ENCODE data around the gene ANO8.
A peak's percentile ranks its signal among the peaks of the same experiment; 100 is the strongest.

ANO8 gene

GRCh38 chr19:17347361-17347760 lies 12.7 kb upstream of the ANO8 start:
- DNase-seq: no peak

DNA sequence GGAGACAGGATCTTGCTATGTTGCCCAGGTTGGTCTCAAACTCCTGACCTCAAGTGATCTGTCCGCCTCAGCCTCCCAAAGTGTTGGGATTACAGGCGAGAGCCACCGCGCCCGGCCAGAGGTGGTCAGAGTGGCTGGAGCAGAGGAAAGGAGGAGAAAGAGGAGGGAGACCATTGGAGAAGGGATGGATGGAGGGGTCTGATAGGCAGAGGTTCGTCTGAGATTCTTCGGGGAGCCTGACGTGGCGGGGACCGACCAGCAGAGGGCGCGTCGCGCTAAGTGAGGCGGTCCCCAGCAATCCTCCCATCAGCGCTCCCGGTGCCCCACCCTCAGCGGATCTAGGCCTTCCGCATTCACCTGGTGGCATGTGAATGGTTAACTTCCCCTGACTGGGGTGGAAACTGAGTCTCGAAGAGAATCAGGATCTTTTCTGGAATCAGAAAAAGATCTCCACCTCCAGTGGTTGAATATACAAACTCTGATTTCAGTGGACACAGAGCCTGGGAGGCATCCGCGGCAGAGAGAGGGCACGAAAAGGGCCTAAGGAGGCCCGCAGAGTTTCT lies 11.5 kb upstream of the ANO8 start:
- DNase-seq: peak in 1 of 2 experiments; percentile 56

- no peak for DNase-seq
Observed at GRCh38 chr19:17341845-17342244, 7.2 kb upstream of the ANO8 start.

DNA sequence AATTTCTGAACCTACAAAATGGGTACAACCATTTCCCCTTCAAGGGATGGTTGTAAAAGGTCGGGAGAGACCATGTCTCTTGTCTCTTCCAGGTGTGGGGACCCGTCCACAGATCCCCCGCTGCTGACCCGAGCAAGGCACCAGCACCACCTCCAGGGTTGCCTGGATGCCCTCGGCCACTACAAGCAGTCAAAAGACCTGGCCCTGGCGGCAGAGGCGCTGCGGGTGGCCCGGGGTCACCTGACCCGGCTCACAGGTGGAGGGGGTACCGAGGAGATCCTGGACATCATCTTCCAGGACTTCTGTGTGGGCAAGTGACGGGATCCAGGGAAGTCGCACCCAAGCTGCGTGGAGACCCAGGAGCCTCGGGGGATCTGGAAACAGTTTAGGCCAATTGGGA lies 6.7 kb upstream of the ANO8 start:
- no peak for DNase-seq

DNA sequence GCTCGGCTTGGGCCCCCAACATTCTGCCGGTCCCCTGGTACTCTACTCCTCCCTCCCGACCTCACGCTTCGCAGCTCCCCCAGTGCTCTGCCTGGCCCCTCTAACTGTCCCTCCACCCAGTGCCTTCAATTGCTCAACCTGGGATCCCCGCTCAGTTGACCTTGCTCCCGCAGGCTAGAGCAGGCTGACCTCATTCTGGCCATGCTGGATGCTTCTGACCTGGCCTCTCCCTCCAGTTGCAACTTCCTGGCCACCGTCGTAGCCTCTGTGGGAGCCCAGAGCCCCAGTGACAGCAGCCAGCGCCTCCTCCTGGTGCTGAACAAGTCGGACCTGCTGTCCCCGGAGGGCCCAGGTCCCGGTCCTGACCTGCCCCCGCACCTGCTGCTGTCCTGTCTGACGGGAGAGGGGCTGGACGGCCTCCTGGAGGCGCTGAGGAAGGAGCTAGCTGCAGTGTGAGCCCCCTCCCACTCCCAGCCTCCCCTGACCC lies 6.3 kb upstream of the ANO8 start:
- no peak for DNase-seq

DNA sequence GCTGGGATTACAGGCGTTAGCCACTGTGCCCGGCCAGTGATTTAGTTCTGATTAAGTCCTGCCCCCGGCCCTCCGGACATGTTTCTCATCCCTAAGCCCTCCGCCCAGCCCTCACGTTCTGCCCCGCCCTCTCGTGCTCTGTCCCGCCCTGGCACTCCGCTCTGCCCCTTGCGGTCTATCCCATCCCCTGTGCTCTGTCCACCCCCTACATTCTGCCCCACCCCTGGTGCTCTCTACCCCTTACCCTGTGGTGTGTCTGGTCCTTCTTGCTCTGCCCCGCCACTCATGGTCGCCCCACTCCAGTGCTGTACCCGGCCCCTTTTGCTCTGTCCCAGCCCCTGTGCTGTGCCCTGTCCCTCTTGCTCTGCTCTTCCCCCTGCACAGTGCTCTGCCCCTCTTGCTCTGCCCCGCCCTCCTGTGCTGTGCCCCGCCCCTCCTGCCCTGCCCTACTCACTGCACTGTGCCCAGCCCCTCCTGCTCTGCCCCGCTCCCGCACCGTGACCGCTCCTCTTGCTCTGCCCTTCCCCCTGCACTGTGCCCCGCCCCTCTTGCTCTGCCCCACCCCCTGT lies 5.7 kb upstream of the ANO8 start:
- no peak for DNase-seq

DNA sequence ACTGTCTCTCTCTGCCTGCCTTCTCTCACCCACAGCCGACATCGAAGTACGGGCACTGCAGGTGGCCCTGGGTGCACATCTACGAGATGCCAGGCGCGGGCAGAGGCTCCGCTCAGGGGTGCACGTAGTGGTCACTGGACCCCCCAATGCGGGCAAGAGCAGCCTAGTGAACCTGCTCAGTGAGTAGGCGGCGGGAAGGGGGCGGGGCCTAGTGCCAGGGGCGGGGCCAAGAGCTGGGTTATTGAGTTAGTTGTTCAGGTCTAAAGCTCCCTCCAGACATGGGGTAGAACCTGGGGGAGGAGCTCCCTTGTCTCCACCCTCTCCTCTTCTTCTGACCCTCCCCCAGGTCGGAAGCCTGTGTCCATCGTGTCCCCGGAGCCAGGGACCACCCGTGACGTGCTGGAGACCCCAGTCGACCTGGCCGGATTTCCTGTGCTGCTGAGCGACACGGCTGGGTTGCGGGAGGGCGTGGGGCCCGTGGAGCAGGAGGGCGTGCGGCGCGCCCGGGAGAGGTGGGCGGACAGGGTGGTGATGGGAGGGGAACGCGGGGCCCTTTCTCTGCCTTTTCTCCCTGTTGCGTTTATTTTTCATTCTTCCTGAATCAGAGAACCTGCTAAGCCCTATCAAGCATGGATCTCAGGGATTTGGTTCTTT lies 4.6 kb upstream of the ANO8 start:
- DNase-seq: no peak

DNA sequence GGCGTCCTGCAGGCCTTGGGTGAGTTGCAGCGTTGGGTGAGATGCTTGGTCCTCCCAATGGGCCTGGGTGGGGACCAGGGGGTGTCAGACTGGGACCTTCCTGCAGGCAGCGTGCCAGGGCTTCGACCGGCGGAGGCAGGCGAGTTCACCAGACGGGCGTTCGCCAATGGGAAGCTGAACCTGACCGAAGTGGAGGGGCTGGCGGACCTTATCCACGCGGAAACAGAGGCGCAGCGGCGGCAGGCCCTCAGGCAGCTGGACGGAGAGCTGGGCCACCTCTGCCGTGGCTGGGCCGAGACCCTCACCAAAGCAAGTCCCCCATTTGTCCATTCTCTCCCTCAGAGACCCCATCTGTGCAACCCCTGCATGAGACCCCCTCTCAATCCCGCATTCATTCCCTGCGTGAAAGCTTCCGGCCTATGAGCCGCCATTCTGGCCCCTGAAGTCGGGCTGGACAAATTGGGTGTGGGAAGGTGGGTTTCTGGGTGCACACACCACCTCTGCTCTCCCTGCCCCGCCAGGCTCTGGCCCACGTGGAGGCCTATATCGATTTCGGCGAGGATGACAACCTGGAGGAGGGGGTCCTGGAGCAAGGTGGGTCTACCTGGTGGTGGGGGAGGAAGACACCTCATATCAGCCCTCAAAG lies 3.9 kb upstream of the ANO8 start:
- DNase-seq: no peak

GRCh38 chr19:17337675-17338432 lies 3.2 kb upstream of the ANO8 start:
- DNase-seq: peak in 1 of 2 experiments; percentile 55

DNA sequence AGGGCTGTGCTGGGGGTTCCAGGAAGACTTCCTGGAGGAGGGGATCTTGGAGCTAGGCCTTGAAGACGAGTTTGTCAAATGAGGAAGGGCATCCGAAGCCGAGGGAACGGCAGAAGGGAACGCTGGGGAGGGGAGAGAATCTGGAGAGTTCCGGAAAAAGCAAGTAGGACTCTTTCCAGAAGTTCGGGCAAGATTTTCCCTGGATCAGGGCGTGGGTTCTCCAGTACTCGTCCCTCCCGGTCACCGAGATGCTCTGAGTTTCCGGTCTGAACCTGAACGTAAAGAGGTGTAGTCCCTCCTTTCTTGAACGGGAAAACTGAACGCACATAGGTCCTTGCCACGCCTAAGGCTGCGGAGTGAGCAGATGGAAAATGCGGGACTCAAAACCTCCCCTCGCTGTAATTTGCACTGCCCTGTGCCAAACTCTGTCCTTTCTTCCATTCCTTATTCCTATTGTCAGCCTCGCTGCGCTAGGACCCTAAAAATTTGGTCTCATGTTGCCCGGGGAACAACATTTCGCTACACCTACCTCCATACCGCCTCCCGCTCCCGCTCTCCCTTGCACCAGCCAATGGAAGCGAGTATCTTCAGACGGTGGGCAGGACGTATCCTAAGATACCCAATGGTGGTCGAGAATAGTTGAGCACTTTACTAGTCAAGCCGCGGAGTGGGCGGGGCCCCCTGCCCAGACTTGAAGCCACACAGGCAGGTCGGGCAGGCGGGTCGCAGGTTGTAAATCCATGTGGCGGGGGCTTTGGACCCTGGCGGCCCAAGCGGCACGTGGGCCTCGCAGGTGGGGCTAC lies 2.4 kb upstream of the ANO8 start, which contains the start of gene GTPBP3:
GTPBP3 (plus strand) TSS at position 682 of the 803 bp plus-strand sequence; CDS start at position 741, 59 bp downstream.
- DNase-seq: peak; percentile 96 to 98

DNA sequence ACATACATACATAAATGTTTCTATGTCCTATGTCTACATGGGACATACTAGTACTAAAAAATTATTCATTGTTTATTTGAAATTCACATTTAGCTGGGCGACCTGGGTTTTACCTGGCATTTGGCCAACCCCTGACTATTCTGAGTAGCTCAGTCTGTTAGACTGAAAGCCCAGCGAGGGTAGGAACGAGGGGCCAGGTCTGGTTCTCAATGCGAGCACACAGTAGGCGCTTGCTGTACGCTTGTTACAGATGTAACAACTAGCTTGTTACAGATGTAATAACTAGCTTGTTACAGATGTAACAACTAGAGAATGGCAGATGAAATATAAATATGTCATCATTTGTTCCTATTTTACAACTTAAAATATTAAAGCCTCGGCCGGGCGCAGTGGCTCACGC lies 920 bp upstream of the ANO8 start:
- DNase-seq: no peak

DNA sequence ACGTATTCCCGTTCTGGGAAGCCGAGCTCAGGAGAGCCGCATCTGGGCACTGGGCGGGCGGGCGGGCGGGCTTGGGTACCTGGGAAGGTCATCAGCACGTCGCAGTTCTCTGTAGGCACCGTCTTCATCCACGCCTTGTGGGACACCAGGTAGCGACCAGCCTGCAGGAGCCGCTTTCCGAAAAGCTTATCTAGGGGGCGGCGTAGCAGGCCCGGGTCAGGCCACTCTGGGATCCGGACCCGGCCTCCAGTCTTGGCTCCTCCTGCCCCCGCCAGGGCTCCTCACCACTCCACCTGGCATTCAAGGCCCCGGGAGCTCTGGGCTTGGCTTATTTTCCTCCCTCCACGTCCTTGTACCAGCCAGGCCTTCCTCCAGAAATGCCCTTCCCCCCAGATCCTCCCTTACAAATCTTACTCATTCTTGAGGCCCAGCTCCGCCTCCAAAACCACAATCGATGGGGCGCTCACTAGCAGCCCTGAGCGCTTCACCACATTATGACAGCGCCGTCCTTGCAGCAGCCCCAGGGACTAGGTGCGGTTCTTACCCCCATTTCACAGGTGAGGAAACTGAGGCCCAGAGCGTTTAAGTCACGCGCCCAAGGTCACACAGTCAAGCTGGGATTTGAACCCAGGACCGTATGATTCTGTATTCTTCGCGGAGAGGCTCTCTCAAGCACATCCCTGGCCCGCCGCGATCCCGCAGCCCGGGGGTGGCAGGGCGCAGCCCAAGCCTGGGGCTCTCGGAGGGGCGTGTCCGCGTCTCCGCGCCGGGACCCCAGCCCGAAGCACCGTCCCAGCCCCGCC lies 843 bp downstream of the ANO8 start:
- no peak for DNase-seq

GRCh38 chr19:17332677-17333581 lies 1.7 kb downstream of the ANO8 start:
- peak; percentile 42 to 49 for DNase-seq

DNA sequence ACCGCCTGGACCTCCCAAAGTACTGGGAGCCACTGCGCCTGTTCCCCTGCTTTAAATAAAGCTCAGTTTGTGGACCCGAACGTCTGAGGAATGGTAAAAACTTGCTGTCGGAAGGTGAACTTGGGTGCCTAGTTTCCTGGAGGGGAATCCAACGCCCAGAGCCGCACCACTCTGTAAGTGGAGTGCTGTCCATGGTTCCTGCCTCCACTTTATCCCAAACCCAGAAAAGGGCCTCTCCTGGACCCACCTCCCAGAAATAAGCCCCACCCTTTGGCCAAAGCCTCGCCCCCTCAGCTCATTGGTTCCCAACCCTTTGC lies 2.3 kb downstream of the ANO8 start:
- DNase-seq: no peak

GRCh38 chr19:17331045-17331558 lies 3.6 kb downstream of the ANO8 start:
- DNase-seq: peak in 1 of 2 experiments; percentile 43

- DNase-seq: no peak
Observed at GRCh38 chr19:17330262-17331044, 4.2 kb downstream of the ANO8 start.

GRCh38 chr19:17329366-17330261 lies 5.0 kb downstream of the ANO8 start:
- DNase-seq: no peak

All from NCI-H526 (cell line).